ENCODE data around the gene ATP8B4.
A peak's percentile ranks its signal among the peaks of the same experiment; 100 is the strongest.

Gene ATP8B4

DNA sequence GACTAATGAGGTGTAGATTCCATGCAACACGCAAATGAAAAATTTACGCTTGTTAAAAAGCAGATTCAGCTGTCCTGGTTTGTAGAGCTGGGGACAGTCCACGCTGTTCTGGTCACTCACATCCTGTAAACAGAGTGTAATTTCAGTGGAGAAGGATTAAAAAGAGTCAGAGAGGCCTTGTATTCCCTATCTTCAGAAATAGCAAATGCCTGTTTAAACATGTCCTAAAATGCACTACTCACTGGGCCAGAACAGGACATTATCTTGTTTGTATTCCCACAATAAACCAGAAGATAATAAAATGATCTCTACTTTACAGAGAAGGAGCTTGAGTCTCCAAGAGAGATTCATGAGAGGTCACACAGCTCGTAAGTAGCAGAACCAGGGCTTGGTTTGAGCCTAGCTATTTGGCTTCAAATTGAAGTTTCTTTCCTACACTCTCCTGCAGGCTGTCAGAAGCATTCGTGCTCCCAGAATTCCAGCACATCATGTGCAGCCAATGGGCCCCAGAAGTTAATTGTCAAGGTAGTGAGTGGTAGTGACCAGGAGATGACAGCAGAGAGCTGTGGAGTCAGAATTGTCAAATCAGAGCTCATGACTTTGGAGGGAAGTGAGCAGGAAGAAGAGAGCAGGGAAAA is 242.5 kb downstream of the ATP8B4 start:
- TF ChIP-seq, protein P1, sequence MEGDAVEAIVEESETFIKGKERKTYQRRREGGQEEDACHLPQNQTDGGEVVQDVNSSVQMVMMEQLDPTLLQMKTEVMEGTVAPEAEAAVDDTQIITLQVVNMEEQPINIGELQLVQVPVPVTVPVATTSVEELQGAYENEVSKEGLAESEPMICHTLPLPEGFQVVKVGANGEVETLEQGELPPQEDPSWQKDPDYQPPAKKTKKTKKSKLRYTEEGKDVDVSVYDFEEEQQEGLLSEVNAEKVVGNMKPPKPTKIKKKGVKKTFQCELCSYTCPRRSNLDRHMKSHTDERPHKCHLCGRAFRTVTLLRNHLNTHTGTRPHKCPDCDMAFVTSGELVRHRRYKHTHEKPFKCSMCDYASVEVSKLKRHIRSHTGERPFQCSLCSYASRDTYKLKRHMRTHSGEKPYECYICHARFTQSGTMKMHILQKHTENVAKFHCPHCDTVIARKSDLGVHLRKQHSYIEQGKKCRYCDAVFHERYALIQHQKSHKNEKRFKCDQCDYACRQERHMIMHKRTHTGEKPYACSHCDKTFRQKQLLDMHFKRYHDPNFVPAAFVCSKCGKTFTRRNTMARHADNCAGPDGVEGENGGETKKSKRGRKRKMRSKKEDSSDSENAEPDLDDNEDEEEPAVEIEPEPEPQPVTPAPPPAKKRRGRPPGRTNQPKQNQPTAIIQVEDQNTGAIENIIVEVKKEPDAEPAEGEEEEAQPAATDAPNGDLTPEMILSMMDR (IDR thresholded peaks at IDR 0.05; ENCODE audit: poor library complexity, severe bottlenecking): peak; percentile 9
- Histone ChIP-seq H3K36me3 (ENCODE audit: low read depth) (no peaks in the 10 kb centered on the region), H3K27me3 (ENCODE audit: insufficient read depth, poor library complexity, severe bottlenecking) (no peaks in the 10 kb centered on the region), H3K27ac (ENCODE audit: poor library complexity, severe bottlenecking) (no peak overlapping the region), H3K4me3 (ENCODE audit: severe bottlenecking) (no peak overlapping the region), H3K4me1 (ENCODE audit: insufficient read depth, poor library complexity, severe bottlenecking) (no peaks in the 10 kb centered on the region), H3K9me3 (ENCODE audit: severe bottlenecking) (no peaks in the 10 kb centered on the region)
- DNase-seq (ENCODE audit: low spot score) (no peak), ATAC-seq (ENCODE audit: low read depth) (peak; percentile 33; the same call in 2 of the 3 replicates)

DNA sequence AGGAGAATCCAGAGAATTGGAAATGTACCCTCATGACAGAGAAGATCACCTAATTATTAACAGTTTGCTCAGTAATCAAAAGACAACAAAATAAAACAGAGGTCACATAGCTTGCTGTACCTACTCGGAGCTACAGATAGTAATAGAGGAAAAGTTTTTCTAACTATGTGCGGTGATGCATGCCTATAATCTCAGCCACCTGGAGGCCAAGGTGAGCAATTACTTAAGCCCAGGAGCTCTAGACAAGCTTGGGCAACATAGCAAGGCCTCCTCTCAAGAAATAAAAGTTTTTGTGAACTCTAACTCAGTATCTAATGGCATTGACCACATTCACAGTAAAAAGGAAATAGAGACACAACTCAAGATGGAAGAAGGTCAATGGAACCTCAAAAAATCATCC is 243.6 kb downstream of the ATP8B4 start:
- Histone ChIP-seq H3K9me3 (ENCODE audit: severe bottlenecking) (no peaks in the 10 kb centered on the region), H3K36me3 (ENCODE audit: low read depth) (no peaks in the 10 kb centered on the region), H3K4me3 (ENCODE audit: severe bottlenecking) (no peak overlapping the region), H3K27me3 (ENCODE audit: insufficient read depth, poor library complexity, severe bottlenecking) (no peaks in the 10 kb centered on the region), H3K27ac (ENCODE audit: poor library complexity, severe bottlenecking) (no peak overlapping the region), H3K4me1 (ENCODE audit: insufficient read depth, poor library complexity, severe bottlenecking) (no peaks in the 10 kb centered on the region)
- ATAC-seq (ENCODE audit: low read depth) (peak; percentile 57; the same call in 1 of the 3 replicates), DNase-seq (ENCODE audit: low spot score) (no peak)
- TF ChIP-seq, protein P1 (IDR thresholded peaks at IDR 0.05; ENCODE audit: poor library complexity, severe bottlenecking): peak; percentile 37

DNA sequence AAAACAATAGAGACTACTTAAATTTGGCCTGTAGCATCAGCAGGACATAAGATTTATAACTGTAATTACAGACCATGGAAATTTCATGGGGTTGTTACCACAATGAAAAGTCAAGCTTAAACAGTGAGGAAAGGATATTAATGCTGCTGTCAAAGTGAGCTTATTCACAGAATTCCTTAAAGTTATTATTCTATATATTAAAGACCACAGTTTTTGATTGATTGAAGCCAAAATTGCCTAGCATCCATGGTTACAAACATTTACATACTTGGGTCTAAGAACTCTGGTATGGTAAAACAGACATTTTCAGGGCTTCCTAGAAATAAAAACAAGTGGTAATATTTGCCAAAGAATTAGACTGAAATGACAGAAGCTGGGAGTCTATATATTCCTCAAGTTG is 248.6 kb downstream of the ATP8B4 start:
- Histone ChIP-seq H3K27ac (ENCODE audit: poor library complexity, severe bottlenecking) (no peak overlapping the region), H3K4me1 (ENCODE audit: insufficient read depth, poor library complexity, severe bottlenecking) (peaks cover 13% of the 10 kb centered on the region), H3K4me3 (ENCODE audit: severe bottlenecking) (no peak overlapping the region), H3K9me3 (ENCODE audit: severe bottlenecking) (no peaks in the 10 kb centered on the region), H3K27me3 (ENCODE audit: insufficient read depth, poor library complexity, severe bottlenecking) (no peaks in the 10 kb centered on the region), H3K36me3 (ENCODE audit: low read depth) (no peaks in the 10 kb centered on the region)
- DNase-seq (ENCODE audit: low spot score) (no peak), ATAC-seq (ENCODE audit: low read depth) (no peak)
- TF ChIP-seq, protein P1 (IDR thresholded peaks at IDR 0.05; ENCODE audit: poor library complexity, severe bottlenecking): no peak

DNA sequence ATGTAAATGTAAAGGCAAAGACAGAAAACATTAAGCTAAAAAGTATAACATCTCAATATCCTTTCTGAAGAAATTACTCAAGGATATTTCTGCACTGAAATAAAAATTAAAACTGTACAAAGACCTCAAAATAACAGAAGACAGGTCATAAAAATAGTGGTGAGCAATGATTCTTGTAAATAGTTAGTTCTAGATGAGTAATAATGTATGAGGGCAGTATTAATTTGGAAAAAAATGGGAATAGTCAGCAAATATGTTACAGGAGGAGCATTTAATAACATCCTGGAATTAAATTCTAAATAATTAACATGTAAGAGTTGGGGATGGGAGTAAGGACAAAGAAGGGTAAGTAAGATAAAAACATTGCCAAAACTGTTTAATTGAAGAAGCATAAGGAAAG is 250.7 kb downstream of the ATP8B4 start:
- H3K4me3 ChIP-seq (ENCODE audit: severe bottlenecking): no peak overlapping the region
- no peaks in the 10 kb centered on the region for H3K27me3 ChIP-seq (ENCODE audit: insufficient read depth, poor library complexity, severe bottlenecking)
- DNase-seq (ENCODE audit: low spot score) (no peak), ATAC-seq (ENCODE audit: low read depth) (no peak)
- no peaks in the 10 kb centered on the region for H3K36me3 ChIP-seq (ENCODE audit: low read depth)
- H3K27ac ChIP-seq (ENCODE audit: poor library complexity, severe bottlenecking): no peak overlapping the region
- H3K4me1 ChIP-seq (ENCODE audit: insufficient read depth, poor library complexity, severe bottlenecking): peaks cover 31% of the 10 kb centered on the region
- H3K9me3 ChIP-seq (ENCODE audit: severe bottlenecking): no peaks in the 10 kb centered on the region
- TF ChIP-seq, protein P1 (IDR thresholded peaks at IDR 0.05; ENCODE audit: poor library complexity, severe bottlenecking): no peak
